Progenitor cell of endocrine pancreas (in vitro differentiated cells): Measurements from ENCODE around the gene MCTS1. TPM values are rescaled to one million over a fixed set of nuclear protein-coding genes. Genes with fewer than 3 reads are reported as not detected.

Source experiments
- DNase-seq: peaks from one replicate; pipeline ENCODE4 v3.0.0; 2021; ENCODE audit warnings: low spot score; ENCODE audit not compliant: unreplicated experiment
- H3K27ac Mint-ChIP-seq: 2 replicates; pipeline ENCODE4 v1.8.0; 2021; ENCODE audit warnings: mild to moderate bottlenecking, moderate library complexity, mixed read lengths
- H3K27me3 Mint-ChIP-seq: 2 replicates; pipeline ENCODE4 v1.8.0; 2021; ENCODE audit warnings: mixed read lengths
- H3K36me3 Mint-ChIP-seq: 2 replicates; pipeline ENCODE4 v1.8.0; 2022; ENCODE audit warnings: mixed read lengths; ENCODE audit not compliant: insufficient read depth
- H3K4me1 Mint-ChIP-seq: 2 replicates; pipeline ENCODE4 v1.8.0; 2021; ENCODE audit warnings: low read depth, mixed read lengths
- H3K4me3 Mint-ChIP-seq: 2 replicates; pipeline ENCODE4 v1.8.0; 2021; ENCODE audit warnings: low read depth, mild to moderate bottlenecking, moderate library complexity, mixed read lengths
- H3K9me3 Mint-ChIP-seq: 2 replicates; pipeline ENCODE4 v1.8.0; 2021; ENCODE audit warnings: low read depth, mixed read lengths
- CTCF ChIP-seq: fragments of 200-600 bp; sonication (generic); IDR thresholded peaks from one replicate; pipeline ENCODE4 v1.5.0; 2021; ENCODE audit warnings: antibody characterized with exemption, mild to moderate bottlenecking; ENCODE audit not compliant: unreplicated experiment
- total RNA-seq: library from RNA; stranded (reverse); gene quantifications from 2 replicates; pipeline ENCODE4 v1.2.1, GENCODE V29; 2021

Gene MCTS1
- total RNA-seq, 1 donor from 2014 or later, result 35.0 TPM

GRCh38 chrX:120561634-120562568, 42.0 kb upstream of the MCTS1 start:
- H3K27me3 Mint-ChIP-seq, result no peaks in the 10 kb centered on the region
- H3K27ac Mint-ChIP-seq, result peak overlapping the region; percentile 97
- peaks cover 7% of the 10 kb centered on the region for H3K9me3 Mint-ChIP-seq
- no peak for TF ChIP-seq CTCF
- peaks cover 2% of the 10 kb centered on the region for H3K36me3 Mint-ChIP-seq
- H3K4me1 Mint-ChIP-seq, result peaks cover 17% of the 10 kb centered on the region
- peak overlapping the region; percentile 97 for H3K4me3 Mint-ChIP-seq
- DNase-seq, result no peak

GRCh38 chrX:120562569-120562926, 41.4 kb upstream of the MCTS1 start:
- Mint-ChIP-seq H3K27me3 (no peaks in the 10 kb centered on the region), H3K9me3 (peaks cover 7% of the 10 kb centered on the region), H3K4me1 (peaks cover 17% of the 10 kb centered on the region), H3K27ac (peak overlapping the region; percentile 97), H3K4me3 (peak overlapping the region; percentile 97), H3K36me3 (peaks cover 2% of the 10 kb centered on the region)
- no peak for DNase-seq
- TF ChIP-seq CTCF, result no peak

- DNase-seq, result no peak
- Mint-ChIP-seq H3K4me1 (peaks cover 7% of the 10 kb centered on the region), H3K9me3 (peaks cover 10% of the 10 kb centered on the region), H3K4me3 (no peak overlapping the region), H3K27me3 (no peaks in the 10 kb centered on the region), H3K27ac (no peak overlapping the region), H3K36me3 (peaks cover 2% of the 10 kb centered on the region)
- TF ChIP-seq CTCF, result no peak
These were observed 39.0 kb upstream of the MCTS1 start for GRCh38 chrX:120564925-120565324.

- Mint-ChIP-seq H3K36me3 (peaks cover 2% of the 10 kb centered on the region), H3K9me3 (peaks cover 12% of the 10 kb centered on the region), H3K4me1 (peaks cover 7% of the 10 kb centered on the region), H3K4me3 (no peak overlapping the region), H3K27me3 (no peaks in the 10 kb centered on the region), H3K27ac (no peak overlapping the region)
- DNase-seq, result no peak
- TF ChIP-seq CTCF, result no peak
These were observed 37.1 kb upstream of the MCTS1 start for GRCh38 chrX:120566817-120567216.

- Mint-ChIP-seq H3K27ac (no peak overlapping the region), H3K9me3 (peaks cover 9% of the 10 kb centered on the region), H3K4me3 (no peak overlapping the region), H3K27me3 (no peaks in the 10 kb centered on the region), H3K36me3 (no peaks in the 10 kb centered on the region), H3K4me1 (peaks cover 3% of the 10 kb centered on the region)
- TF ChIP-seq CTCF, result no peak
- no peak for DNase-seq
These were observed 35.9 kb upstream of the MCTS1 start for GRCh38 chrX:120568035-120568434.
